Measurements from ENCODE around the gene GPR156.

DNA sequence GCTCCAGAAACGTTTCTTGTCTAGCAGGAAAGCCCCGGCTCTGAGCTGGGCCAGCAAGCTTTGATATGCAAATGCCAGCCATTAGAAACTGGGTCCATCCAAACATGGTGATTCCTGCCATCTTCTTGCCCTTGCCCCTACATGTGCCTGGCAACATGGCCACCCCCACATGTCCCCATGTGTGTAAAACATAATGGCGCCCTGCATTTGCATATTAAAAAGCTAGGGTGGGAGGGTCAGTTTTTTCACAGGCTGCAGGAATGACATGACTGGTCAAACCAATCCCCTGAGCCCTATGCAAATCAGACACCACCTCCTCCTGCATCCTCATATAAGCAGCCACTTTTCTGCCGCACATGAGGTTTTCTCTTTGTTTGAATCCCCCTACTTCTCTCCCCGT is 21.2 kb downstream of the GPR156 start:
- TF ChIP-seq, protein P1, sequence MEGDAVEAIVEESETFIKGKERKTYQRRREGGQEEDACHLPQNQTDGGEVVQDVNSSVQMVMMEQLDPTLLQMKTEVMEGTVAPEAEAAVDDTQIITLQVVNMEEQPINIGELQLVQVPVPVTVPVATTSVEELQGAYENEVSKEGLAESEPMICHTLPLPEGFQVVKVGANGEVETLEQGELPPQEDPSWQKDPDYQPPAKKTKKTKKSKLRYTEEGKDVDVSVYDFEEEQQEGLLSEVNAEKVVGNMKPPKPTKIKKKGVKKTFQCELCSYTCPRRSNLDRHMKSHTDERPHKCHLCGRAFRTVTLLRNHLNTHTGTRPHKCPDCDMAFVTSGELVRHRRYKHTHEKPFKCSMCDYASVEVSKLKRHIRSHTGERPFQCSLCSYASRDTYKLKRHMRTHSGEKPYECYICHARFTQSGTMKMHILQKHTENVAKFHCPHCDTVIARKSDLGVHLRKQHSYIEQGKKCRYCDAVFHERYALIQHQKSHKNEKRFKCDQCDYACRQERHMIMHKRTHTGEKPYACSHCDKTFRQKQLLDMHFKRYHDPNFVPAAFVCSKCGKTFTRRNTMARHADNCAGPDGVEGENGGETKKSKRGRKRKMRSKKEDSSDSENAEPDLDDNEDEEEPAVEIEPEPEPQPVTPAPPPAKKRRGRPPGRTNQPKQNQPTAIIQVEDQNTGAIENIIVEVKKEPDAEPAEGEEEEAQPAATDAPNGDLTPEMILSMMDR (IDR thresholded peaks at IDR 0.05 in 2 of 3, conservative IDR thresholded peaks at IDR 0.05 in 1 of 3; ENCODE audit: borderline replicate concordance in 1 of 3, insufficient read depth in 1 of 3, low read depth in 2 of 3, low read length in 2 of 3), result no peak
- TF ChIP-seq POLR2A (IDR thresholded peaks at IDR 0.05; ENCODE audit: borderline replicate concordance, extremely low read depth, insufficient read depth, insufficient read length) (no peak), EZH2 (IDR thresholded peaks at IDR 0.05) (no peak), ZNF274 (IDR thresholded peaks at IDR 0.05; ENCODE audit: low read depth, low read length) (no peak), ZFX (IDR thresholded peaks at IDR 0.05) (no peak), JUND (IDR thresholded peaks at IDR 0.05) (no peak), EZH2phosphoT487 (IDR thresholded peaks at IDR 0.05; ENCODE audit: borderline replicate concordance) (no peak), RAD21 (IDR thresholded peaks at IDR 0.05; ENCODE audit: low read depth) (no peak)
- TF ChIP-seq, protein P2, sequence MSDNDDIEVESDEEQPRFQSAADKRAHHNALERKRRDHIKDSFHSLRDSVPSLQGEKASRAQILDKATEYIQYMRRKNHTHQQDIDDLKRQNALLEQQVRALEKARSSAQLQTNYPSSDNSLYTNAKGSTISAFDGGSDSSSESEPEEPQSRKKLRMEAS (IDR thresholded peaks at IDR 0.05), result no peak
